GM21786 (cell line): ENCODE data around the gene ZNF74.
"Not testable (repeated sequence)": the region's sequence is repeated elsewhere in the genome, so short reads cannot be mapped to it uniquely, and the experiment has no call there.

Experiments used
- ATAC-seq: cut with Tn5 transposase; IDR thresholded peaks from one replicate; pipeline ENCODE4 v1.9.1; 2021; ENCODE audit not compliant: unreplicated experiment

Gene ZNF74

DNA sequence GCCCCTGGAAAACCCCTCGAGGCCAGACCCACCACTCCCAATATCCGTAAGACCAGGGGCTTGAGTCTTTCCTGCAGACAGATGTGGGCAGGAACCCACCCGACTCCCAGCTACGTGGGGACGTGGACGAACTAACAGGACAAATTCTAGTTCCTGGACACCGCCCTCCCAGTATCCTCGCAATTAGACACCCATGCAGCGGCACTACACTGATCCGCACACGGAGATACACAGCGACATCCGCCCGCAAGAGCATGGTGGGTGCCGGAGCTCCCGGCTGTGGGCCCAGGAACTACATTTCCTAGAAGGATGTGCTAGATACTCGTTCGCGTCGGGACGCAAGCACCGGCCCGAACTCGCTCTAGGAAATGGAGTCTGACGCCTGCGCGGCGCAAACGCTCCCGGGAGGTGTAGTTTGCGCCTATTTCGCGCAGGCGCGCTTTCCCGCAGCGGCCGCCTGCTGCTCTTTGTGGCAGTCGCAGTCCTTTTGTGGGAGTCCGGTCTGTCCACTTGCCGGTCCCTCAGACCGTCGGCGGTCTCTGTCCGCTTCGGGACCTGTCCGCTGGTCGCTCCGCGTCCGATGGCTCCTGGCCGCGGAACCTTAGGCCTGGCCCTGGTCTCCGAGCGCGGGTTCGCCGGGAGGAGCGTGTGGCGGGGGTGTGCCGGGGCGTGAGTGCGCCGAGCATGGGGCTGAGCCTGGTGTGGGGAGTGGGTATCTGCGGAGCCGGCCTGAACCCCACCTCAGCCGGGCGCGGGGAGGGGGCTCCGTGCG lies at the start of gene ZNF74:
Gene ZNF74, plus strand, starts transcription at position 447 of the 772 bp plus-strand sequence. CDS start 478 bp downstream, outside the sequence.
- peak; percentile 77 for ATAC-seq

DNA sequence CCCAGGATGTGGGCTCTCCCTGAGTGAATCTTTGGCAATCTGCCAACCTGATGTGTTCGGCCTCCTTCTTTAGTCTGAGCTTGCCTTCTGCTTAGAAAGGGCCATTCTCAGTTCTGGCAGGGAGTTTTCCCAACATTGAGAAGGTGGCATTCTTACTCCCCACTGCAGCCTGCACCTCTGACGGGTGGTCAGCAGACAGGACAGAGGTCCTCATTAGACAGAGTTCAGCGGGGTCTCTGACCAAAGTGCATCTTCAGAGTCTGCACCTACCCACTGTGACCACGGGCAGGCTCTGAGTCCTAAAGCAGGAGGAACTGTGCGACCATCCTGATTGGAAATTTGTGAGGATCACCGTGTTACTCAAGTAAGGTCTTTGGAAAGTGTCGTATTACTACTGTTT lies 47.4 kb upstream of the ZNF74 start:
- ATAC-seq = not testable (repeated sequence)

DNA sequence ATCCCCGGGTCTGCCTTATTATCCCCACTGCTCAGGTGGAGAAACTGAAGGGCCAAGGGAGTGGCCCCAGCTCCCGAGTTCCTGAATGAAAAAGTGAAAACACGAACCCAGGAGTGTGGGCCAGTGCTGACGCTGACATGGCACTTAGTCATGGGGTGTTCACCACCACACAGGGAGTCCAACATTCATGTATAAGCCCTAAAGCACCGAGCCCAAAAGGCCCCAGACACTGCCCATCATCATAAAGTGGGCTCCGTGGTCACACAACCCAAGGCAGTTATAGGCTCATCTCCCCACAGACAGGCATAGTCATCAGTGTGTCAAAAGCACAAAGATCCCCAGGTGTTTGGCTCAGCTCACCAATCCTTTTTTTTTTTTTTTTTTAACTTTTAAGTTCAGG lies 41.4 kb upstream of the ZNF74 start:
- ATAC-seq = not testable (repeated sequence)

DNA sequence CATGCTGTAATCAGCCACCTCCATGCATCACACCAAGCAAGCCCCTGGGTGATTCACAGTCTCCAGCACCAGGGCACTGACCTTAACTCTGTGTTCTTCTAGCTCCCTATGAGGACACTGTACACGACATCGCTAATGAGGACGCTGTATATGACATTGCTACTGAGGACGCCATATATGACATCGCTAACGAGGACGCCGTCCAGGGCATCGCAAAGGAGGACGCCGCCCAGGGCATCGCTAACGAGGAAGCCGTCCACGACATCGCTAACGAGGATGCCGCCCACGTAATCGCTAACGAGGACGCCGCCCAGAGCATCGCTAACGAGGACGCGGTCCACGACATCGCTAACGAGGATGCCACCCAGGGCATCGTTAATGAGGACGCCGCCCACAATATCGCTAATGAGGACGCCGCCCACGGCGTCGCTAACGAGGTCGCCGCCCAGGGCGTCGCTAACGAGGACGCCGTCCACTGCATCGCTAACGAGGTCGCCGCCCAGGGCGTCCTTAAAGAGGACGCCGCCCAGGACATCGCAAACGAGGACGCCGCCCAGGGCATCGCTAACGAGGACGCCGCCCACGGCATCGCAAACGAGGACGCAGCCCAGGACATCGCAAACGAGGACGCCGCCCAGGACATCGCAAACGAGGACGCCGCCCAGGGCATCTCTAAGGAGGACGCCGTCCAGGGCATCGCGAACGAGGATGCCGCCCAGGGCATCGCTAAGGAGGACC lies 39.5 kb upstream of the ZNF74 start:
- no peak for ATAC-seq

DNA sequence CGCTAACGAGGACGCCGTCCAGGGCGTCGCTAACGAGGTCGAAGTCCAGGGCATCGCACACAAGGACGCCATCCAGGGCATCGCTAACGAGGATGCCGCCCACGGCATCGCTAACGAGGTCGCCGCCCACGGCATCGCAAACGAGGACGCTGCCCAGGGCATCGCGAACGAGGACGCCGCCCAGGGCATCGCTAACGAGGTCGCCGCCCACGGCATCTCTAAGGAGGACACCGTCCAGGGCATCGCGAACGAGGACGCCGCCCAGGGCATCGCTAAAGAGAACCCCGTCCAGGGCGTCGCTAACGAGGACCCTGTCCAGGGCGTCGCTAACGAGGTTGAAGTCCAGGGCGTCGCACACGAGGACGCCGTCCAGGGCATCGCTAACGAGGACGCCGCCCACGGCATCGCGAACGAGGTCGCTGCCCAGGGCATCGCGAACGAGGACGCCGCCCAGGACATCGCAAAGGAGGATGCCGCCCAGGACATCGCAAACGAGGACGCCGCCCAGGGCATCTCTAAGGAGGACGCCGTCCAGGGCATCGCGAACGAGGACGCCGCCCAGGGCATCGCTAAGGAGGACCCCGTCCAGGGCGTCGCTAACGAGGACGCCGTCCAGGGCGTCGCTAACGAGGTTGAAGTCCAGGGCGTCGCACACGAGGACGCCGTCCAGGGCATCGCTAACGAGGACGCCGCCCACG lies 37.9 kb upstream of the ZNF74 start:
- ATAC-seq = not testable (repeated sequence)

DNA sequence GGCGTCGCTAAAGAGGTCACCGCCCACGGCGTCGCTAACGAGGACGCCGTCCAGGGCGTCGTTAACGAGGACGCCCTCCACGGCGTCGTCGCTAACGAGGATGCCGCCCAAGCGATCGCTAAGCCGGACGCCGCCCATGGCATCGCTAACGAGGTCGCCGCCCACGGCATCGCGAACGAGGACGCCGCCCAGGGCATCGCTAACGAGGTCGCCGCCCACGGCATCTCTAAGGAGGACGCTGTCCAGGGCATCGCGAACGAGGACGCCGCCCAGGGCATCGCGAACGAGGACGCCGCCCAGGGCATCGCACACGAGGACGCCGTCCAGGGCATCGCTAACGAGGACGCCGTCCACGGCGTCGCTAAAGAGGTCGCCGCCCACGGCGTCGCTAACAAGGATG lies 37.0 kb upstream of the ZNF74 start:
- ATAC-seq = not testable (repeated sequence)

DNA sequence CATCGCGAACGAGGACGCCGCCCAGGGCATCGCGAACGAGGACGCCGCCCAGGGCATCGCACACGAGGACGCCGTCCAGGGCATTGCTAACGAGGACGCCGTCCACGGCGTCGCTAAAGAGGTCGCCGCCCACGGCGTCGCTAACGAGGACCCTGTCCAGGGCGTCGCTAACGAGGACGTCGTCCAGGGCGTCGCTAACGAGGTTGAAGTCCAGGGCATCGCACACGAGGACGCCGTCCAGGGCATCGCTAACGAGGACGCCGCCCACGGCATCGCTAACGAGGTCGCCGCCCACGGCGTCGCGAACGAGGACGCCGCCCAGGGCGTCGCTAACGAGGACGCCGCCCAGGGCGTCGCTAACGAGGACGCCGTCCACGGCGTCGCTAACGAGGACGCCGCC lies 36.0 kb upstream of the ZNF74 start:
- ATAC-seq = not testable (repeated sequence)

DNA sequence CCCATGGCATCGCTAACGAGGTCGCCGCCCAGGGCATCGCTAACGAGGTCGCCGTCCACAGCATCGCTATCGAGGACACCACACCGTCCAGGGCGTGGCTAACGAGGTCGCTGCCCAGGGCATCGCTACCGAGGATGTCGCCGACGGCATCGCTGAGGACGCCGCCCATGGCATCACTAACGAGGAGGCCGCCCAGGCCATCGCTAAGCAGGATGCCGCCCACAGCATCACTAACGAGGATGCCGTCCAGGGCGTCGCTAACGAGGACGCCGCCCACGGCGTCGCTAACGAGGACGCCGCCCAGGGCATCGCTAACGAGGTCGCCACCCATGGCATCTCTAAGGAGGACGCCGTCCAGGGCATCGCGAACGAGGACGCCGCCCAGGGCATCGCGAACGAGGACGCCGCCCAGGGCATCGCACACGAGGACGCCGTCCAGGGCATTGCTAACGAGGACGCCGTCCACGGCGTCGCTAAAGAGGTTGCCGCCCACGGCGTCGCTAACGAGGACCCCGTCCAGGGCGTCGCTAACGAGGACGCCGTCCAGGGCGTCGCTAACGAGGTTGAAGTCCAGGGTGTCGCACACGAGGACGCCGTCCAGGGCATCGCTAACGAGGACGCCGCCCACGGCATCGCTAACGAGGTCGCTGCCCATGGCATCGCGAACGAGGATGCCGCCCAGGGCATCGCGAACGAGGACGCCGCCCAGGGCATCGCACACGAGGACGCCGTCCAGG lies 35.3 kb upstream of the ZNF74 start:
- not testable (repeated sequence) for ATAC-seq

DNA sequence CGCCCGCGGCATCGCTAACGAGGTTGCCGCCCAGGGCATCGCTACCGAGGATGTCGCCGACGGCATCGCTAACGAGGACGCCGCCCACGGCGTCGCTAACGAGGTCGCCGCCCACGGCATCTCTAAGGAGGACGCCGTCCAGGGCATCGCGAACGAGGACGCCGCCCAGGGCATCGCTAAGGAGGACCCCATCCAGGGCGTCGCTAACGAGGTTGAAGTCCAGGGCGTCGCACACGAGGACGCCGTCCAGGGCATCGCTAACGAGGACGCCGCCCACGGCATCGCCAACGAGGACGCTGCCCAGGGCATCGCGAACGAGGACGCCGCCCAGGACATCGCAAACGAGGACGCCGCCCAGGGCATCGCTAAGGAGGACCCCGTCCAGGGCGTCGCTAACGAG lies 33.7 kb upstream of the ZNF74 start:
- not testable (repeated sequence) for ATAC-seq

DNA sequence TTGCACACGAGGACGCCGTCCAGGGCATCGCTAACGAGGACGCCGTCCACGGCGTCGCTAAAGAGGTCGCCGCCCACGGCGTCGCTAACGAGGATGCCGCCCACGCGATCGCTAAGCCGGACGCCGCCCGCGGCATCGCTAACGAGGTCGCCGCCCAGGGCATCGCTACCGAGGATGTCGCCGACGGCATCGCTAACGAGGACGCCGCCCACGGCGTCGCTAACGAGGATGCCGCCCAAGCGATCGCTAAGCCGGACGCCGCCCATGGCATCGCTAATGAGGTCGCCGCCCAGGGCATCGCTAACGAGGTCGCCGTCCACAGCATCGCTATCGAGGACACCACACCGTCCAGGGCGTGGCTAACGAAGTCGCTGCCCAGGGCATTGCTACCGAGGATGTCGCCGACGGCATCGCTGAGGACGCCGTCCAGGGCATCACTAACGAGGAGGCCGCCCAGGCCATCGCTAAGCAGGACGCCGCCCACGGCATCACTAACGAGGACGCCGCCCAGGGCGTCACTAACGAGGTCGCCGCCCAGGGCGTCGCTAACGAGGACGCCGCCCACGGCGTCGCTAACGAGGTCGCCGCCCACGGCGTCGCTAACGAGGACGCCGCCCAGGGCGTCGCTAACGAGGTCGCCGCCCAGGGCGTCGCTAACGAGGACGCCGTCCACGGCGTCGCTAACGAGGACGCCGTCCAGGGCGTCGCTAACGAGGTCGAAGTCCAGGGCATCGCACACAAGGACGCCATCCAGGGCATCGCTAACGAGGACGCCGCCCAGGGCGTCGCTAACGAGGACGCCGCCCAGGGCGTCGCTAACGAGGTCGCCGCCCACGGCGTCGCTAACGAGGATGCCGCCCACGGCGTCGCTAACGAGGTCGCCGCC lies 32.8 kb upstream of the ZNF74 start:
- not testable (repeated sequence) for ATAC-seq

DNA sequence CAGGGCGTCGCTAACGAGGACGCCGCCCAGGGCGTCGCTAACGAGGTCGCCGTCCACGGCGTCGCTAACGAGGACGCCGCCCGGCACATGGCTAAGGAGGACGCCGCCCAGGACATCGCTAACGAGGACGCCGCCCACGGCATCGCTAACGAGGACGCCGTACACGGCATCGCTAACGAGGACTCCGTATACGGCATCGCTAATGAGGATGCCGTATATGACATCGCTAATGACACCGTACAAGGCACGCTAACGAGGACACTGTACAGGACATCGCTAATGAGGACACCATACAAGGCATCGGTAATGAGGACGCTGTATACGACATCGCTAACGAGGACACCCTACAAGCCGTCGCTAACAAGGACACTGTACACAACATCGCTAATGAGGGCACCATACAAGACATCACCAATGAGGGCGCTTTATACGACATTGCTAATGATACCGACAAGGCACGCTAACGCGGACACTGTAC lies 32.2 kb upstream of the ZNF74 start:
- not testable (repeated sequence) for ATAC-seq

DNA sequence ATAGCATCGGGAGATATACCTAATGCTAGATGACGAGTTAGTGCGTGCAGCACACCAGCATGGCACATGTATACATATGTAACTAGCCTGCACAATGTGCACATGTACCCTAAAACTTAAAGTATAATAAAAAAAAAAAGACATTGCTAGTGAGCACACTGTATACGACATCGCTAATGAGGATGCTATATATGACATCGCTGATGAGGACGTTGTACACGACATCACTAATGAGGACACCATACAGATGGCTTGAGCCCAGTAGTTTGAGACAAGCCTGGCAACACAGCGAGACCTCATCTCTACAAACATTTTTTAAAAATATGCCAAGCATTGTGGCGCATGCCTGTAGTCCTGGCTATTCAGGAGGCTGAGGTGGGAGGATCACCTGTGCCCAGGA lies 31.5 kb upstream of the ZNF74 start:
- not testable (repeated sequence) for ATAC-seq

DNA sequence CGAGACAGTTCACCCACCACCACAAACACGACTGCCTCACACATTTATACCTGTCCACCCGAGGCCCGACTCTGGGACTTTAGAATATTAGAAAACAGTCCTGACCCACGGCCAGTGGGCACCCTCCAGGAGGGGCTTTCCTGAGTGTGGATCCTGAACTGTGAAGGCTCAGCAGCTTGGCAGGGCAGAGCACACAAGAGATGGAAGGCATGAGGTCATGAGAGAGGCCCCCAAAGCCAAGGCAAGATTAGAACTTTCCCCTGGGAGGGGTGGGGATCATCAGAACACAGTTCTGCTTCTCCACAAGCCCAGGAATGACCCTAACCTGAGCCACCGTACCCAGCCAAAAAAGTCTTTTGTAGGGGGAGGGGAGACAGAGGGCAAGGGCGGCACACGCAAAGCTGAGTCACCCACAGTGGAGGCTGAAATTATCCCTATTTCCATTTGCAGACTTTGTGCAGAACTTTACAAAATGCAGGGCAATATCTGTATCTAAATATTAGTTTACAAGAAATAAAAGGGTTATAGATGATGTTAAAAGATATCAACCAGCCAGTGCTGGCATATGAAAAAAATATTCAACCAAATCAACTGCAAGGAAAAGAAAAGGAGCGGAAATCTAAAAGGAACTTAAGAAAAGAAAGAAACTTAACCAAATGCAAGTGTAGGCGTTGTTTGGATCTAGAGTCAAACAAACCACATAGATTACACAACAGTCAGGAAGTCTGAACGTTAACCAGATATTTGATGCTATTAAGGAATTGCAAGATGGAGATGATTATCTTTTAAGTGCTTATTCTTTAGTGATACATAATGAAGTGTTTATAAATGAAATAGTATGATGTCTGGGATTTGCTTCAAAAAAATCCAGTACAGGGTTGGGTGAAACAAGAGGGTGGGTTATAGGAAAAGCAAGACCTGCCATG lies 29.4 kb upstream of the ZNF74 start:
- not testable (repeated sequence) for ATAC-seq

DNA sequence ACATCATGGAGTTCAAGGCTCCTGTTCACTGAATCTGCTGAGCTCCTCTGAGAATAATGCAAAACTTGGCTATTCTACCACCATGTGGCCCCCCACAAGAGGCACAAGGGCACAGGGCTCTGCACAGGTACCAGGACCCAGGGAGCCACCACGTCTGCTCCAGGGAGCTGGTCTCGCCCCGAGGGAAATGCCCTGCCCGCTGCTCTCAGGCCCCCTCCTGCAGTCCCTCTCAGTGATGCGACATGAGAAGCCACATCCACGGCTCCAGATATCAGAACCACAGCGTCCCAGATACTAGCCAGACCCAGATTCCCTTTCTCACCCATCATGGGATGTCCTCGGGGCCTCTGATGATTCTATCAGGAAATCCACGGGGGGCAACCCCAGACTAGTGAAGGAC lies 27.1 kb upstream of the ZNF74 start:
- not testable (repeated sequence) for ATAC-seq

DNA sequence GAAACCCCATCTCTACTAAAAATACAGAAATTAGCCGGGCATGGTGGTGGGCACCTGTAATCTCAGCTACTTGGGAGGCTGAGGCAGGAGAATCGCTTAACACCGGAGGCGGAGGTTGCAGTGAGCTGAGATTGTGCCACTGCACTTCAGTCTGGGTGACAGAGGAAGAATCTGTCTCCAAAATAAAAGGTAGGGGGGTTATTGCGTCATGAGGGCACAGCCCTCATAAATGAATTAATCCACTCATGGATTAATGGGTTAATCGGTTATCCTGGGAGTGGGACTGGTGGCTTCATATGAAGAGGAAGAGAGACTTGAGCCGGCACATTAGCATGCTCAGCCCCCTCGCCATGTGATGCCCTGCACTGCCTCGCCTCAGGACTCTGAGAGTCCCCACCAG lies 25.1 kb upstream of the ZNF74 start:
- not testable (repeated sequence) for ATAC-seq

DNA sequence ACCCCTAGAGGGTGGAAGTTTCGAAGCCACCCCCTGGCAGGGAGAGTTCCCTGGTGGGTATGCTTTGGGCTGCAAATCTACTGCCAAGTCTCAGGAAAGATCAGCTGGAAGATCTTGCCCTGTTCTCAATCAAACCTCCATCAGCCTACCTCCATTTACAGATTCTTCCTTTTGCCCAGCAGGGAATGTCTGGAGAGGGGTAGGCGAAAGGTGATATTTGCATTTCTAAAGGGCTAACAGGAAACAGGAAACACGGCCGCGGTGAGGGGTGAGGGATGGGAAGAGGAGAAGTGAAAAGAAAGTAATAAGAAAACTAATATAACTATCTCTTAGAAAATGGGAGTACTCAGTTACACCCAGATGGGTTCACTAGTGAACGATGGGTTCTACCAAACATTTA lies 22.3 kb upstream of the ZNF74 start:
- ATAC-seq = not testable (repeated sequence)

DNA sequence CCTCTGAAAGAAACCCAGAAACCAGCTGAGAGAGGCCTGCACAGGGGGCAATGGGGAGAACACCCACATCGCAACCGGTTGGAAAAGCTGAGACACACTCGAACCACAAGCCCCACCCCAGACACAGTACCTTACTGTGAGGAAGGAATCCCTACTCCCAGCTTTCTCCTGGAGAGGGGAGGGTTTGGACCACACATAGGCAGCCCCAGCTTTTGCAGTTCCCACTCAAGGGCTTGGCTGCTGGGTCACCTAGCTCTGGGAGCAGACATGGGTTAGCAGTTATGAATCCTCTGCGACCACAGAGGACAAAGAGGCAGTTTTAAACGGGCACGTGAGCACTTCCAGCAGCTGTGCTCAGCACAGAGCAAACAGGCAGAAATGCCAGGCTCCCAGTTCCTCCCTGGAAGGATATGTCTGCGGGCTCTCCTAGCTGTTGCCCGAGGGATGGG lies 21.5 kb upstream of the ZNF74 start:
- not testable (repeated sequence) for ATAC-seq

DNA sequence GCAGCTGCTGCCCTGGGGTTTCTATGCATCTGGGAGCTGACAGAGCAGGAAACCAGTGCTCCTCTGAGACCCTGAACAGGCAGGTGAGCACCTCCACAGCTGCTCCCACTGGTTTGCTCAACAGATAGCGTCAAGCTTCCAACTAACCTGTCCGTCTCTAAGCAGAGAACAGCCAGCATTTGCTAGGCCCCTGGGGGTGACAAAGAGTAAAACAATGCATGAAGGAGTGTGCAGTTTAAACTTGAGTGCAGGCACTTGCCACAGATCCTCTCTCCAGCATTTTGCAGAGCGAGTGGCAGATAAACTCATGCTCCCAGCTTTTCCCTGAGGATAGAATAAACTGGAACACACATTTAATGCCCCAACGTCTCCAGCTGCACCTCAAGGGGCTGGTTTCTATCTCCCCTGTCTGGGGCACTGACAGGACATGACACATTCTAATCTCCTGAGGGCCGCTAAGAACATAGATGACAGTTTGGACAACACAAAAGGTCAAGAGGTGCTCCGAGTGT lies 20.7 kb upstream of the ZNF74 start:
- not testable (repeated sequence) for ATAC-seq
